IPS DF 4.7 (cell line): Measurements from ENCODE around the gene IGFN1.
"Not testable (repeated sequence)": the region's sequence is repeated elsewhere in the genome, so short reads cannot be mapped to it uniquely, and the experiment has no call there.

Source experiments
- DNase-seq: peaks from one replicate; pipeline ENCODE4 v3.0.0-alpha.2; 2013; ENCODE audit warnings: low spot score; ENCODE audit errors: extremely low read depth

The IGFN1 gene

DNA sequence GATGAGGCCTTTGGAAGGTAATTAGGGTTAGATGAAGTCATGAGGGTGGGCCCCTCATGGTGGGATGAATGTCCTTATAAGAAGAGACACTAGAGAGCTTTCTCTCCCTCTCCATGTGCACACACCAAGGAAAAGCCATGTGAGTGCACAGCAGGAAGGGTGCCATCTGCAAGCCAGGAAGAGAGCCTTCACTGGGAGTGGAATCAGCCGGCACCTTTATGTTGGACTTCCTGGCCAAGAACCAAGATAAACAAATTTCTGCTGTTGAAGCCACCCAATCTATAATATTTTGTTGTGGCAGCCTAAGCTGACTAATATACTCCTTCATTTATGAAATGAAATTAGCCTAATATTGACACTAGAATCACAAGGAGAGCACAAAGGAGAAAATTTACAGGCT, 54.5 kb downstream of the IGFN1 start:
- no peak for DNase-seq

DNA sequence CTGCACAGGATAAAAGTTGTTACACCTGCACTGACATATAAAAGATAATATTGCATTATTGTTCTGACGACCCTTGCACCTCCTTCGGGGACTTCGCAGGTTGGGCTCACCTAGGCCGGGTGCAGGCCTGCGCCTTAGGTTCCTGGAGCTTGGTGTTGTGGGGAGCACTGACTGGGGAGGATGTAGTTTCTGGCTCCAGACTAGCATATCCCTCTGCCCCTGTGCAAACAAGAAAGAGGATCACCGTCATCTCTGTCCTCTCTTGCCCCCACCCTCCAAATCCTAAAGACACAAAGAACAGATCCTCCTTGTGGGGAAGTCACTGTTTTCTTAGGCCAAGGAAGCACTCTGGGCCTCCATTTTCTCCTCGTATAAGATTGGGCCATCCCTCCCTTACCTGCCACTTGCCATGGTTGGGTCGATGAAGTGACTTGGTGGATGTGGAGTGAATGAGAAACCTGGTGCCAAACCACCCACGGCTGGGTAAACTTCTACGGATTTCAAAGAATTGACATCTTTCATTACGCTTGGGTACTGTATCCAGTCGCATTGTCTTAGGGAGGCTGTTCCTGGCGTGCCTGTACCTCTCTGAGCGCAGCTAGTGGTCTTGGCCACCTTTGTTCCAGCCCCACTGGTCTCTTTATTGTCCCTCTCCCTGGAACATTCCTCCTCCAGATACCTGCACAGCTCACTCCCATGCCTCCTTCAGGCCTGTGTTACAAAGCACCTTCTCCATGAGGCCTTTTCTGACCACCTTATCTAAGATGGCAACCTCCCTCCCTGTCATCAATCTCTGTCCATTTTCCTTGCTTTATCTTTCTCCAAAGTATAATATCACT, 58.3 kb downstream of the IGFN1 start:
- DNase-seq = no peak

- no peak for DNase-seq
These were observed 59.8 kb downstream of the IGFN1 start for GRCh38 chr1:201250326-201251011.

DNA sequence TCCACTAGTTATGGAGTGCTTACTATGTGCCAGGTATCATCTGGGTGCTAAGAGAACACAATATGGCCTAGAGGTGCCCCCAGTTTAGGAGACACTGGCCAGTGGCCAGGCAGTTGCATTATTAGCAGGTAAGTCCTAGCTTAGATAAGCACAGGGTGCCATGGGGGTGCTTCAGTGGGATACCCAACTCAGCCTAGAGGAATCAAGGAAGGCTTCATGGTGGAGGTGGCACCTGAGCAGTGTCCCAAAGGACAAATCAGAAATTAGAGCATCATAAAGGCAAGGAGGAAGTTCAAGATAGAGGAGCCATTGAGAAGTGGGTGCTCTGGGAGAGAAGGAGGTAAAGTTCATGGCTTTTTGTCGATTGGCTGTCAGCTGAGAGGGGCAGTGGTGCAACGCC, 60.8 kb downstream of the IGFN1 start:
- no peak for DNase-seq

- no peak for DNase-seq
These were observed 61.3 kb downstream of the IGFN1 start for GRCh38 chr1:201251851-201252430.

GRCh38 chr1:201252944-201253371, 62.3 kb downstream of the IGFN1 start:
- DNase-seq = no peak

DNA sequence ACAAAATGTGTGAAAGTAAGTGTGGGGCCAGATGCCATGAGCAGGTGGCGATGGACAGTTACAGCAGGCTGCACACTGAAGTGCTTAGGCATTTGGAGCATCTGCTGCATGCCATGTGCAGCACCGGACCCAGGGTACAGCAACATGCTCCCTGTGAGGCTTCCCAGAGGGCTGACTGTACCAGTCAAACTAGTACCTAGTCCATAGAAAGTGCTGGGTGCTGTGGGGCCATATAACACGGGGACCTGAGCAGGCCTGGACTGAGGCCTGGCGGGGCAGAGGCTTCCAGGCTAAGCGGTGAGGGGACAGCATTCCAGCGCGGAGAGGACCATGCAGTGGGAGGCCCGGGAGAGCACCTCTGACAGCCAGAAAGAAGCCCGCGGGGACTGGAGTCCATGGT, 62.8 kb downstream of the IGFN1 start:
- no peak for DNase-seq

GRCh38 chr1:201253906-201254624, 63.4 kb downstream of the IGFN1 start:
- DNase-seq = no peak

DNA sequence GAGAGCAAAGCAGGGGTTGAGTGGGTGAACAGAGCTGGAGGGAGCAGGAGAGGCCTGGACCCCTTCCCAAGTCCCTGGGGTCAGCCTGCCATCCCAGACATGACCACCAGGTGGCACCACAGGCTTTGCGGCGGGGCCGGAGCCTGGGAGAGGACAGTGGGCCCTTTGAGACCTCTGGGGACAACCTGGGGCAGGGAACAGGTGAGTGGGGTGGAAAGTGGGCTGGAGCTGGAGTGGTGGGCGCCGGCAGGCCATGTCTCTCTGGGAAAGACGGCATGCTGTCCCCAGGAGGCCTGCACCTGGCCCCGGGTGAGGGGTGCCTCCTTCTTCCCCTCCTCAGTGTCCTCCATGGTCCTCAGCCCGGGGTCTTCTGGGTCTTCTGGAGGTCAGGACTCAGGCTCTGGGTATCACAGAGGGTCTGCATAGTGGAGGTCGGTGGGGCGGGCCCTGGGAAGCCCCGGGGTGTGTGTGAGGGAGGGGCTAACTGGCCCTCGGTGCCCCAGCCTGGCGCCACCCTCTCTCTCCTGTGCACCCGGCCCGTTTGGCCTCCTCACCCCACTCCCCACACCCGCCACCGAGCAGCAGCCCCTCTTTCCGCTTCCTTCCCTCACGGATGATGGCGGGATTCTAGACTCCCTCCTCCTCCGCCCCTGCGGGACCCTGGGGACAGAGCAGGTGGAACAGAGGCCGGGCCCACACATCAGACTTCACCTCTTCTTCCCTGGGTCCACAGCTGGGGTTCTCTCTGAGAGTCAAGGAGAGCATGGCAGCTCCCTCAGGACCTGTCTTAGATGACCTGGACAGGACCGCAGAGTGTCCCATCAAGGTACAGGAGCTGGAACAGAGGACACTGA, 64.2 kb downstream of the IGFN1 start:
- DNase-seq = no peak

- no peak for DNase-seq
These were observed 65.1 kb downstream of the IGFN1 start for GRCh38 chr1:201255479-201256362.

- not testable (repeated sequence) for DNase-seq
These were observed 67.5 kb downstream of the IGFN1 start for GRCh38 chr1:201258132-201258531.

GRCh38 chr1:201258763-201259230, 68.2 kb downstream of the IGFN1 start:
- no peak for DNase-seq

DNA sequence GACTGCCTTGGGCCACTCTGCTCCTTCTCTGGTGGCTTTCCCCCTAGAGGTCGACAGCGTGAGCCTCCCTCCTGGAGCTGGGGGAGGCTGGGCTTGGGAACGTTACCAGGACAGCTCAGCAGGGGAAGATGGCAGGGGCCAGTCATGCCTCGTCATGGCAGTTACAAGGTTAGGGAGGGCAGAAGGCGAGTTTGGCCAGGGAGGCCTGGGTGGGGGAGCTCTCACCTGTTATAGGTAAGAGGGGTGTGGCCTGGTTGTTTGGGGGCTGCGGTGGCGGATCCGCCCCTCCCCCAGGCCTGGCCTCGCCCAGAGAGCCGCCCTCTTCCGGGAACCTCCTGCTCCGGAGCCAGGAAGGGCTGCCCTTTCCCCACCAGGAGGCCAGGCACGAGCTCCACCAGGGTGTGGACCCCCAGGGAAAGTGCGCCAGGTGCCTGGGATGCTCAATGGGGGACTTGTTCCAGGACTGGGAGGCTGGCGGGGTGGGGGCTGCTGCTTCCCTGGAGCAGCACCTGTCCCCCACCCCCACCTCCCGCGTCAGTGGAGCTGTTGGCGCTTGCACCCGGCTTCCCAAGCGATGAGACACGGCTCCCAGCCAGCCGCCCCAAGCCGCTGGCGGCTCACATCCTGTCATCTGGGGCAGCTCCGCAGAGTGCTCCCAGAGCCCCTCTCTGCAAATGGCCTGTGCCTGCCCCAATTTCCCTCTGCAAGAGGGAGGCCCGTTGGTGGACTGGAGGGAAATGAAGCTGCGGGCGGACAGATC, 69.0 kb downstream of the IGFN1 start:
- no peak for DNase-seq

DNA sequence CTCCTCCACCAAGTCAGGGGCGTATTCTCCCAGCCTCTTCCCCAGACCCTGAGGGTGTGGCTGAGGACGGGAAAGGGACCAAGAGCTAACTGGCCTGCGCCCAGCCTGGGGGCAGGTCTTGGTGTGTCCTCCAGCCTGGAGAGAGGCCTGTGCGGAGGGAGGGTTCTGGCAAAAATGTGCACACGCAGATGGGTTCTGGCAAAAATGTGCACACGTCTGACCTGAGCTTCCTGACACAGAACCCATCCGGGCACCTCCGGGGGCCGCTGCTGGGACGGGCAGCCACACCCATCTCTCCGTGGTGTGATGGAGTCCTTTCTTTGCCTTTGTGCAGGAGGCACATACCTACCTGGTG, 69.6 kb downstream of the IGFN1 start:
- no peak for DNase-seq

GRCh38 chr1:201260648-201261311, 70.2 kb downstream of the IGFN1 start:
- DNase-seq = no peak

DNA sequence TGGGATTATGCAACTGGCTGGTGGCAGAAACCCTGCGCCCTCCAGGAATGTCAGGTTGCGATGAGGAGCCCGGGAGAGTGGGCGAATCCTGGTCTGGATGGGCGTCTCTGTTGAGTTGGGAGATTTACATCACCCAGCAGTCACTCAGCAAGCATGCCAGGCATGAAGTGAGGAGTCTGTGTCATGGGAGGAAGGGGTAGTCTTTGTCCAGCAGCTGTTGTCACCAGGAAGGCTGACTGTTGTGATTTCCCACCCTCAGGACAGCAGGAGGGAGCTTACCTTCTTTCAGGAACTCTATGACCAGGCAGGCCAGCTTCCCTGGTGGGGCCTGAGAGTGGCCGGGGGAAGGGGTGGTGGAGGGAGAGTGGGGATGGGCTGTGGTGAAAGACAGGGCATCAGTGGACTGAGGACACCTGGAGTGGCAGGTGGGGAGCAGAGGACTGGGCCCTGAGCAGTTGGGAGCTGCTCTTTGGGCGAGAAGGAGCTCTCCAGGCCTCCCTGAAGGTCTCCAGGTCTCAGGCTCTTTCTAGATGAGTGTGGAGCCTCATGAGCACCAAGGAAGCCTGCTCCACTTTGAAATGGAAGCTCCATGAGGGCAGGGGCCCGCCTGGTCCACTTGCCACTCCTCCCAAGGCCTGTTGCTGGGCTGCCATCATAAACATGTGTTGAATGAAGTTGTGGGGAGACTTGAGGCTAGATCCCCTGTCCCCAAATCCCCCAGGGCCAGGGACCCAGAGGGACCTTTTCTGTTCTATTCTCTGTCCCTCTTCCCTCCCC, 71.3 kb downstream of the IGFN1 start:
- DNase-seq = no peak

- no peak for DNase-seq
These were observed 72.5 kb downstream of the IGFN1 start for GRCh38 chr1:201262963-201263608.
